GM20000 (cell line): Measurements from ENCODE around the gene CDK9.

Experiments
- DNase-seq: peaks from one replicate; pipeline ENCODE4 v3.0.0; 2012; ENCODE audit warnings: low spot score
- CTCF ChIP-seq: IDR thresholded peaks from 2 replicates; pipeline ENCODE4 v1.5.1; 2012; ENCODE audit warnings: mild to moderate bottlenecking, control low read depth; ENCODE audit errors: extremely low read depth, missing control alignments

Gene CDK9

GRCh38 chr9:127746959-127747569 lies 38.8 kb upstream of the CDK9 start:
- no peak for DNase-seq
- TF ChIP-seq CTCF: no peak

GRCh38 chr9:127749090-127749787 lies 36.6 kb upstream of the CDK9 start:
- no peak for TF ChIP-seq CTCF

GRCh38 chr9:127751269-127752054 lies 34.4 kb upstream of the CDK9 start:
- DNase-seq: no peak
- TF ChIP-seq CTCF: no peak

More at GRCh38 chr9:127749090-127749787, 36.6 kb upstream of the CDK9 start:
- DNase-seq: no peak

- no peak for TF ChIP-seq CTCF
- no peak for DNase-seq
These were observed 32.7 kb upstream of the CDK9 start for GRCh38 chr9:127753148-127753547.

GRCh38 chr9:127753622-127754021 lies 32.2 kb upstream of the CDK9 start:
- no peak for DNase-seq
- TF ChIP-seq CTCF: no peak

GRCh38 chr9:127754099-127755060 lies 31.5 kb upstream of the CDK9 start:
- DNase-seq: no peak
- no peak for TF ChIP-seq CTCF
